ENCODE data around the gene YIF1A. TPM values are rescaled to one million over a fixed set of nuclear protein-coding genes. Genes with fewer than 3 reads are reported as not detected.

YIF1A gene
- total and polyA plus RNA-seq, 7 experiments from 2014 or later, result 25.0 to 66.2 (median 34.1) TPM

DNA sequence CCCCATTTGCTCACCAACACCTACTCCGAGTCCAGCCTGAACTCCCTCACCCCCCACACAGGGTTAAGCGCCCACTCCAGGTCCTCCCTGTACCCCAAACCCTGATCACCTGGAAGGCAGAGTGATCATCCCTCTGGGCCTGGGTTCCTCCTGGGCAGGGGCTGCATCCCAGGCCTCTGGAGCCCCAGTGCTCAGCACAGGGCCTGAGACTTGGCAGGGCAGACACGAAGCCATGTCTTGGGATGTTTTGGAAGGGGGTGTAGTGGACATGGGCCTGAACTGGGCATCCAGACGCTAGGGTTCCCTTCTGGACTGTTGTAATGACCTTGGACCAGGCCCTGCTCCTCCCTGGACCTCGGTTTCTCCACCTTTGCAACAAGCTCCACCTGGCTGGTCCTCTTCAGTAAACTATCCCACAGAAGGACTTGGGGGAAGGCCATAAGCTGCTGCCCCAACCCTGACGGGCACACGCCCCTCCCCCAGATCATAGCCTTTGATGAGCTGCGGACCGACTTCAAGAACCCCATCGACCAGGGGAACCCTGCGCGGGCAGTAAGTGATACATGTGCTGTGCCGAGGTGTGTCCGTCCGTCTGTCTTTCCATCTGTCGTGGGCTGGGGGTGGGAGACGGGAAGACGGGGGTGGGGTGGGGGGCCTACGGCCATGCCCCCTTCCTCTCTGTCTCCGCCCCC is 7.0 kb downstream of the YIF1A start:
- intact Hi-C loops (cut with micrococcal nuclease), result loop anchor here (1.0 to 10.0 kb wide), 6 partner anchors 14 to 1203 kb away; partner anchors contain the start of genes RAB1B (in 2 of the 2), AIP (in 1 of the 2), MALAT1 (in 1 of the 2) and SF3B2 (in 1 of the 2)
- Mint-ChIP-seq H3K27me3 (peaks cover 0 to 14% (median 0%) of the 10 kb centered on the region in 5 donors), H3K27ac (peak overlapping the region; percentile 68 to 93 (median 85)), H3K36me3 (peaks cover 0 to 4% (median 0%) of the 10 kb centered on the region in 5 donors), H3K4me1 (peaks cover 18 to 45% (median 32%) of the 10 kb centered on the region in 7 donors), H3K4me3 (peak overlapping the region in 9 of 10 donors; percentile 16 to 72 (median 59)), H3K9me3 (peaks cover 0 to 3% (median 0%) of the 10 kb centered on the region in 11 donors)
- Histone ChIP-seq H3K4me1 (ENCODE audit: control insufficient read depth in 2 of 2, insufficient read depth in 2 of 2, low read length in 2 of 2) (peaks cover 15 to 22% of the 10 kb centered on the region in 2 donors), H3K4me3 (ENCODE audit: low read length) (no peak overlapping the region), H3K9me3 (ENCODE audit: control insufficient read depth in 2 of 3, low read length in 3 of 3) (no peaks in the 10 kb centered on the region), H3K27ac (ENCODE audit: low read depth, low read length) (peak overlapping the region; percentile 37), H3K36me3 (ENCODE audit: control insufficient read depth in 2 of 3, insufficient read depth in 3 of 3, low read length in 3 of 3) (peaks cover 0 to 13% (median 0%) of the 10 kb centered on the region in 3 experiments), H3K27me3 (ENCODE audit: control insufficient read depth in 2 of 2, insufficient read depth in 2 of 2, low read length in 2 of 2) (no peaks in the 10 kb centered on the region)
- POLR2A ChIA-PET, result interaction anchor here (0.7 to 6.8 kb wide), 7 partner anchors 12 to 392 kb away, joined by 3 to 56 read pairs (median 3); partner anchors contain the start of genes BRMS1, CCDC85B and RAB1B
- CTCF ChIA-PET, result interaction anchor here (1.1 to 2.8 kb wide), 6 partner anchors 13 to 213 kb away, joined by 3 to 25 read pairs (median 6); partner anchors contain the start of gene RAB1B
- ATAC-seq (no peak), DNase-seq (no peak)

DNA sequence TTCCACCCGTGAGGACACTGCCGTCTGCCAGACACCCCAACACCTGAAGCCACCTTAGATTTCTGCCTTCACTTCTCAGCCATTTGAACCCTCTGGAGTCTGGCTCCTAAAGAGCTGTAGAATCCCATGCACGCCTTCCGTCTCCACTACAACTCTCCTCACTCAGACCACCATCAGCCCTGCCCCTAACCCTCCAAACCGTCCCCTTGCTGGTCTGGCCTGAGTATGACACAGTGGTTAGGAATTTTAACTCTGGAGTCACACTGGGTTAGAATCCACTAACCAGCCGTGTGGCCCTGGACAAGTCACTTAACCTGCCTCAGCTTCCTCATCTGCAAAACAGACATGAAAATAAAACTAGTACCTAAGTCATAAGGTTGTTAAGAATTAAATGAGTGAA is 7.9 kb downstream of the YIF1A start:
- peaks cover 0 to 19% (median 0%) of the 10 kb centered on the region in 3 experiments for H3K36me3 ChIP-seq (ENCODE audit: control insufficient read depth in 2 of 3, insufficient read depth in 3 of 3, low read length in 3 of 3)
- peaks cover 0 to 9% (median 0%) of the 10 kb centered on the region in 5 donors for H3K36me3 Mint-ChIP-seq
- H3K9me3 ChIP-seq (ENCODE audit: control insufficient read depth in 2 of 3, low read length in 3 of 3), result no peaks in the 10 kb centered on the region
- no peak overlapping the region for H3K27ac ChIP-seq (ENCODE audit: low read depth, low read length)
- H3K27me3 Mint-ChIP-seq, result peaks cover 0 to 14% (median 0%) of the 10 kb centered on the region in 5 donors
- intact Hi-C loops (cut with micrococcal nuclease), result loop anchor here (10.0 kb wide), 3 partner anchors 226 to 1204 kb away; partner anchors contain the start of genes AIP (in 1 of the 2), MALAT1 (in 1 of the 2) and SF3B2 (in 1 of the 2)
- DNase-seq (no peak), ATAC-seq (no peak)
- peak overlapping the region in 8 of 10 donors; percentile 4 to 30 (median 21) for H3K4me3 Mint-ChIP-seq
- H3K4me3 ChIP-seq (ENCODE audit: low read length), result no peak overlapping the region
- POLR2A ChIA-PET, result interaction anchor here (1.0 to 6.8 kb wide), 5 partner anchors 8 to 391 kb away, joined by 3 to 56 read pairs (median 4); partner anchors contain the start of genes CCDC85B, RAB1B and YIF1A
- peaks cover 15 to 22% of the 10 kb centered on the region in 2 donors for H3K4me1 ChIP-seq (ENCODE audit: control insufficient read depth in 2 of 2, insufficient read depth in 2 of 2, low read length in 2 of 2)
- CTCF ChIA-PET, result interaction anchor here (0.8 to 2.8 kb wide), 4 partner anchors 9 to 58 kb away, joined by 3 to 25 read pairs (median 8); no protein-coding TSS in a partner anchor
- H3K4me1 Mint-ChIP-seq, result peaks cover 13 to 43% (median 33%) of the 10 kb centered on the region in 7 donors
- peaks cover 0 to 3% (median 0%) of the 10 kb centered on the region in 11 donors for H3K9me3 Mint-ChIP-seq
- H3K27me3 ChIP-seq (ENCODE audit: control insufficient read depth in 2 of 2, insufficient read depth in 2 of 2, low read length in 2 of 2), result no peaks in the 10 kb centered on the region
- H3K27ac Mint-ChIP-seq, result peak overlapping the region in 8 of 9 donors; percentile 17 to 90 (median 76)

DNA sequence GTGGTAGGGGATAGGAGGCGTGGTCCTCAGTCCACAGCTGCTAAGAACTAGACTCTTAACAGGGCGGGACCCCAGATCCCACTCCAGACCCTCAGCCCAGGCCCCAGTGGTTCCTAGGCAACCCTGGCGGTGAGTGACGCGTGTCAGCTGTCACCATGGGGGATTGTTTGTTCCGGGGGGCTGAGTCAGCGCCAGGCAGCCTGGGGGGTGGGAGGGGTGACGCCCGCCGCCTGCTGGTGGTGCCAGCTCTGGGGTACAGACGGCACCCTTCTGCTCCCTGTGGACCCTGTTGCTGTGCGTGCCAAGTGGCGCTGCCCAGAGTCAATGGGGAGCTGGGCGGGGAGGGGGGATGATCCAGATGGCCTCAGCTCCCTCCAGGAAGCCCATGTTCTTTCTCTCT is 8.5 kb downstream of the YIF1A start:
- H3K27me3 ChIP-seq (ENCODE audit: control insufficient read depth in 2 of 2, insufficient read depth in 2 of 2, low read length in 2 of 2), result no peaks in the 10 kb centered on the region
- peaks cover 0 to 14% (median 0%) of the 10 kb centered on the region in 5 donors for H3K27me3 Mint-ChIP-seq
- no peak overlapping the region for H3K27ac ChIP-seq (ENCODE audit: low read depth, low read length)
- peaks cover 0 to 24% (median 0%) of the 10 kb centered on the region in 3 experiments for H3K36me3 ChIP-seq (ENCODE audit: control insufficient read depth in 2 of 3, insufficient read depth in 3 of 3, low read length in 3 of 3)
- H3K4me3 Mint-ChIP-seq, result peak overlapping the region in 1 of 10 donors; percentile 4
- peaks cover 15 to 22% of the 10 kb centered on the region in 2 donors for H3K4me1 ChIP-seq (ENCODE audit: control insufficient read depth in 2 of 2, insufficient read depth in 2 of 2, low read length in 2 of 2)
- H3K36me3 Mint-ChIP-seq, result peaks cover 0 to 9% (median 0%) of the 10 kb centered on the region in 5 donors
- no peak for ATAC-seq
- no peak overlapping the region for H3K4me3 ChIP-seq (ENCODE audit: low read length)
- peaks cover 13 to 43% (median 31%) of the 10 kb centered on the region in 7 donors for H3K4me1 Mint-ChIP-seq
- ChIA-PET CTCF (interaction anchor here (1.6 to 2.8 kb wide), 3 partner anchors 8 to 57 kb away, joined by 4 to 25 read pairs (median 12); no protein-coding TSS in a partner anchor), POLR2A (interaction anchor here (1.0 to 6.8 kb wide), 5 partner anchors 9 to 390 kb away, joined by 3 to 56 read pairs (median 4); partner anchors contain the start of genes CCDC85B, RAB1B and YIF1A)
- peak overlapping the region in 2 of 9 donors; percentile 36 to 52 for H3K27ac Mint-ChIP-seq
- H3K9me3 Mint-ChIP-seq, result peaks cover 0 to 3% (median 0%) of the 10 kb centered on the region in 11 donors
- H3K9me3 ChIP-seq (ENCODE audit: control insufficient read depth in 2 of 3, low read length in 3 of 3), result no peaks in the 10 kb centered on the region
- no peak for DNase-seq
- intact Hi-C loops (cut with micrococcal nuclease), result loop anchor here (10.0 kb wide), 3 partner anchors 226 to 1204 kb away; partner anchors contain the start of genes AIP (in 1 of the 2), MALAT1 (in 1 of the 2) and SF3B2 (in 1 of the 2)

DNA sequence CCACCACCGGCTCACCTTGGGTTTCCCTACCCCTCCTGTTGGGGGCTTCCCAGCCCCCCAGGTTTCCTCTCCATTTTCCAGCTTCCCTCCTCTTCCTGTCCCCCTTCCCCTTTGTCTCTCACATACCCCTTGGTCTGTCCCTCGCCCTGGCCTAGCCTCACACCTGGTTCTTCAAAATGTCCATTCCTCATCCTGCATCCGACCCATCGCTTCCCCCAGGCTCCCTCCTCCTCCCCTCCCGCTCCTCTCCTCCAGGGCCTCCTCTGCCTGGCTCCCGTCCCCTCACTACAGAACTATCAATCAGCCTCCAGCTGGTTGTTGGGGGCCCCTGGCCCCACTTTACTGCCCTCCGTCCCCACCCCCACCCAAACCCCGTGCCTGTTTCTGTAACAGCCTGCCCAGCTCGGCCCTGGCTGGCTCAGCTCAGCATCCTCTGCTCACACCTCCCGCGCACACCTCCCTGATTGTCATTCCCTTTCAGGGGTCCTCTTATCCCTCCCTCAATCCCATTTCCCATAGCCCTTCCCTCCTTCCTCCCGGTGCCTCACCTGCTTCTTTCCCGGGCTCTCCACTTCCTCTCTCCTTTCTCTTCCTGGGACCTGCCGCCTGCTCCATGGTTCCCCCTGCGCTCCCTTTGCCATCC is 9.7 kb downstream of the YIF1A start:
- Histone ChIP-seq H3K27ac (ENCODE audit: low read depth, low read length) (no peak overlapping the region), H3K4me3 (ENCODE audit: low read length) (no peak overlapping the region), H3K4me1 (ENCODE audit: control insufficient read depth in 2 of 2, insufficient read depth in 2 of 2, low read length in 2 of 2) (peaks cover 17 to 22% of the 10 kb centered on the region in 2 donors), H3K9me3 (ENCODE audit: control insufficient read depth in 2 of 3, low read length in 3 of 3) (no peaks in the 10 kb centered on the region), H3K36me3 (ENCODE audit: control insufficient read depth in 2 of 3, insufficient read depth in 3 of 3, low read length in 3 of 3) (peaks cover 0 to 24% (median 0%) of the 10 kb centered on the region in 3 experiments), H3K27me3 (ENCODE audit: control insufficient read depth in 2 of 2, insufficient read depth in 2 of 2, low read length in 2 of 2) (no peaks in the 10 kb centered on the region)
- Mint-ChIP-seq H3K27me3 (peaks cover 0 to 14% (median 0%) of the 10 kb centered on the region in 5 donors), H3K27ac (peak overlapping the region in 5 of 9 donors; percentile 37 to 80 (median 62)), H3K9me3 (peaks cover 0 to 3% (median 0%) of the 10 kb centered on the region in 11 donors), H3K4me1 (peaks cover 15 to 43% (median 31%) of the 10 kb centered on the region in 7 donors), H3K36me3 (peaks cover 0 to 9% (median 1%) of the 10 kb centered on the region in 5 donors), H3K4me3 (peak overlapping the region in 8 of 10 donors; percentile 55 to 81 (median 66))
- ATAC-seq, result no peak
- intact Hi-C loops (cut with micrococcal nuclease), result no loop called here
- no peak for DNase-seq
- CTCF ChIA-PET, result interaction anchor here (0.6 kb wide), 1 partner anchor 256 kb away, joined by 3 read pairs; no protein-coding TSS in a partner anchor
- POLR2A ChIA-PET, result interaction anchor here (0.6 to 6.8 kb wide), 3 partner anchors 9 to 275 kb away, joined by 4 to 56 read pairs (median 11); partner anchors contain the start of genes RAB1B and YIF1A

DNA sequence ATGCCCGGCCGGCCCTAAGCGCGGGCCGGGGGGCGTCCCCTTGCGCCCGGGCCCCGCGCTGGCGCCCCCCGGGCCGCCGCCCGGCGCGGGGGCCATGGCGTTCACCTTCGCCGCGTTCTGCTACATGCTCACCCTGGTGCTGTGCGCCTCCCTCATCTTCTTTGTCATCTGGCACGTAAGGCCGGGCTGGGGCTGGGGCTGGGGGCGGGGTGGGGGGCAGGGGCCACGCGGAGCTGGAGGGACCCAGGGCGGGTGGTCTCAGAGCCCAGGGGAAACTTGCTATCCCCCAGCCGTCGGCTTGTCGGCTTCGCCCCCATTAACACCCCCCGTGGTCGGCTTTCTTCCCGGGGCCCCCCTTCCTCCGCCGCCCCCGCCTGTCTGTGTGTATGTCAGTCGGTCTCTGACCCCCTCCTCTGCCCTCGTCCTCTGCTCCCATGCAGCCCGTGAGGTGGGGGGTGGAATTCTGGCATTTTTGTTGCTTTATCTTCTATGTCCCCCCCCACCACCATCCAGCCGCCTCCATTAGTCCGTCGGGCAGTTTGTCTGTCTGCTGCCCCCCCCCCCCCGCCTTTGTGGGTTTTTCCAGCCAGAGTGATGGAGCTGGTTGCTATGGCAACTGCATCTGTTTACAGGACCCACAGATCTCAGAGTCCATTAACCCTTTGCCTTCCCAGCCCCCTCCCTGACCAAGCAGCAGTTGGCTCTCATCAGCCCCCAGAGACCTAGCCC is 10.4 kb downstream of the YIF1A start:
- peak overlapping the region in 9 of 10 donors; percentile 44 to 81 (median 66) for H3K4me3 Mint-ChIP-seq
- peaks cover 0 to 31% (median 0%) of the 10 kb centered on the region in 3 experiments for H3K36me3 ChIP-seq (ENCODE audit: control insufficient read depth in 2 of 3, insufficient read depth in 3 of 3, low read length in 3 of 3)
- peaks cover 21 to 22% of the 10 kb centered on the region in 2 donors for H3K4me1 ChIP-seq (ENCODE audit: control insufficient read depth in 2 of 2, insufficient read depth in 2 of 2, low read length in 2 of 2)
- H3K27me3 ChIP-seq (ENCODE audit: control insufficient read depth in 2 of 2, insufficient read depth in 2 of 2, low read length in 2 of 2), result no peaks in the 10 kb centered on the region
- POLR2A ChIA-PET, result interaction anchor here (0.6 to 6.8 kb wide), 3 partner anchors 8 to 275 kb away, joined by 4 to 56 read pairs (median 11); partner anchors contain the start of genes RAB1B and YIF1A
- H3K9me3 Mint-ChIP-seq, result peaks cover 0 to 3% (median 0%) of the 10 kb centered on the region in 11 donors
- intact Hi-C loops (cut with micrococcal nuclease), result loop anchor here in 1 of 2 donors (1.0 kb wide), 1 partner anchor 10 kb away; the partner anchor contains the start of gene RAB1B
- H3K4me3 ChIP-seq (ENCODE audit: low read length), result no peak overlapping the region
- peaks cover 0 to 14% (median 0%) of the 10 kb centered on the region in 5 donors for H3K27me3 Mint-ChIP-seq
- DNase-seq (peak in 1 of 9 donors; percentile 56), ATAC-seq (no peak)
- H3K27ac Mint-ChIP-seq, result peak overlapping the region in 4 of 9 donors; percentile 37 to 80 (median 48)
- H3K9me3 ChIP-seq (ENCODE audit: control insufficient read depth in 2 of 3, low read length in 3 of 3), result no peaks in the 10 kb centered on the region
- no peak overlapping the region for H3K27ac ChIP-seq (ENCODE audit: low read depth, low read length)
- H3K36me3 Mint-ChIP-seq, result peaks cover under 1 to 12% (median 6%) of the 10 kb centered on the region in 5 donors
- CTCF ChIA-PET, result no interaction called here
- H3K4me1 Mint-ChIP-seq, result peaks cover 22 to 44% (median 31%) of the 10 kb centered on the region in 7 donors

All from naive thymus-derived CD4-positive, alpha-beta T cell (primary cell).